ENCODE measurements around the gene MACROD2.

DNA sequence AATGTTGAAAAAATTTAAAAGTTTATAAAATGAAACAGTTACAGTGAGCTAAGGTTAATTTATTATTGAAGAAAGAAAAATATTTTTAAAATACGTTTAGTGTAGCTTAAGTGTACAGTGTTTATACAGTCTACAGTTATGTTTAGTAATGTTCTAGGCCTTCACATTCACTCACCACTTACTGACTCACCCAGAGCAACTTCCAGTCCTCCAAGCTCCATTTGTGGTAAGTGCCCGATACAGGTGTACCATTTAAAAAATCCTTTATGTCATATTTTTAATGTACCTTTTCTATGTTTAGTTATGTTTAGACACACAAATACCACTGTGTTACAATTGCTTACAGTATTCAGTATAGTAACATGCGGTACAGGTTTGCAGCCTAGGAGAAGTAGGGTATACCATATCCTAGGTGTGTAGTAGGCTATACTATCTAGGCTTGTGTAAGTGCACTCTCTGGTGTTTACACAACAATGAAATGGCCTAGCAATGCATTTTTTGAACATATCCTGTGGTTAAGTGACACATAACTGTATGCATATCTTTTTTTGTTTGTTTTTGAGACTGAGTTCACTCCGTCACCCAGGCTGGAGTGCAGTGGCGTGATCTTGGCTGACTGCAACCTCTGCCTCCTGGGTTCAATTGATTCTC, 315.8 kb downstream of the MACROD2 start:
- TF ChIP-seq, protein P1, sequence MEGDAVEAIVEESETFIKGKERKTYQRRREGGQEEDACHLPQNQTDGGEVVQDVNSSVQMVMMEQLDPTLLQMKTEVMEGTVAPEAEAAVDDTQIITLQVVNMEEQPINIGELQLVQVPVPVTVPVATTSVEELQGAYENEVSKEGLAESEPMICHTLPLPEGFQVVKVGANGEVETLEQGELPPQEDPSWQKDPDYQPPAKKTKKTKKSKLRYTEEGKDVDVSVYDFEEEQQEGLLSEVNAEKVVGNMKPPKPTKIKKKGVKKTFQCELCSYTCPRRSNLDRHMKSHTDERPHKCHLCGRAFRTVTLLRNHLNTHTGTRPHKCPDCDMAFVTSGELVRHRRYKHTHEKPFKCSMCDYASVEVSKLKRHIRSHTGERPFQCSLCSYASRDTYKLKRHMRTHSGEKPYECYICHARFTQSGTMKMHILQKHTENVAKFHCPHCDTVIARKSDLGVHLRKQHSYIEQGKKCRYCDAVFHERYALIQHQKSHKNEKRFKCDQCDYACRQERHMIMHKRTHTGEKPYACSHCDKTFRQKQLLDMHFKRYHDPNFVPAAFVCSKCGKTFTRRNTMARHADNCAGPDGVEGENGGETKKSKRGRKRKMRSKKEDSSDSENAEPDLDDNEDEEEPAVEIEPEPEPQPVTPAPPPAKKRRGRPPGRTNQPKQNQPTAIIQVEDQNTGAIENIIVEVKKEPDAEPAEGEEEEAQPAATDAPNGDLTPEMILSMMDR (IDR thresholded peaks at IDR 0.05): no peak
- no peak for TF ChIP-seq POLR2A (IDR thresholded peaks at IDR 0.05)
